ENCODE measurements around the gene SECTM1. TPM values are rescaled to one million over a fixed set of nuclear protein-coding genes. Genes with fewer than 3 reads are reported as not detected.

Gene SECTM1
- total RNA-seq, 4 donors from 2014 or later, result 9.5 to 17.5 (median 14.7) TPM

- no peak for TF ChIP-seq CTCF (IDR thresholded peaks at IDR 0.05; ENCODE audit: low read depth)
Observed at GRCh38 chr17:82358465-82359350, 25.1 kb upstream of the SECTM1 start, which contains the start of gene TEX19. TSS of gene TEX19 (plus strand) at chr17:82359247. CDS start at chr17:82362151, 2,904 bp downstream.

- TF ChIP-seq CTCF (IDR thresholded peaks at IDR 0.05; ENCODE audit: low read depth), result no peak
Observed at GRCh38 chr17:82357394-82357793, 23.8 kb upstream of the SECTM1 start.

GRCh38 chr17:82356845-82357355 is 23.3 kb upstream of the SECTM1 start:
- TF ChIP-seq CTCF (IDR thresholded peaks at IDR 0.05; ENCODE audit: low read depth), result no peak

GRCh38 chr17:82355770-82356427 is 22.3 kb upstream of the SECTM1 start:
- TF ChIP-seq CTCF (IDR thresholded peaks at IDR 0.05; ENCODE audit: low read depth), result no peak

- TF ChIP-seq CTCF (IDR thresholded peaks at IDR 0.05; ENCODE audit: low read depth), result no peak
Observed at GRCh38 chr17:82354804-82355308, 21.3 kb upstream of the SECTM1 start.

- TF ChIP-seq CTCF (IDR thresholded peaks at IDR 0.05; ENCODE audit: low read depth), result no peak
Observed at GRCh38 chr17:82353484-82353883, 19.9 kb upstream of the SECTM1 start.

Measured in subcutaneous adipose tissue (tissue), 4 donors.